OCI-LY1 (cell line): ENCODE measurements around the gene TENM4.

ENCODE experiments used
- H2AFZ ChIP-seq: fragments of 200-600 bp; sonication (generic), shearing (Covaris generic); 2 replicates; pipeline ENCODE4 v1.6.0; 2014; ENCODE audit warnings: antibody characterized with exemption, mild to moderate bottlenecking, low read length
- H3F3A ChIP-seq: fragments of 200-600 bp; sonication (generic), shearing (Covaris generic); 2 replicates; pipeline ENCODE4 v1.6.0; 2014; ENCODE audit warnings: mild to moderate bottlenecking, antibody characterized with exemption, low read length, moderate library complexity; ENCODE audit not compliant: insufficient read depth
- H3K27ac ChIP-seq: fragments of 200-600 bp; sonication (generic); 2 replicates; pipeline ENCODE4 v1.5.1; 2014; ENCODE audit warnings: low read length, mixed run types, mild to moderate bottlenecking, low read depth; ENCODE audit not compliant: poor library complexity, severe bottlenecking
- H3K27me3 ChIP-seq: fragments of 200-600 bp; sonication (generic); 2 replicates; pipeline ENCODE4 v1.6.0; 2014; ENCODE audit warnings: antibody characterized with exemption, mild to moderate bottlenecking, low read length, moderate library complexity; ENCODE audit not compliant: insufficient read depth
- H3K36me3 ChIP-seq: fragments of 200-600 bp; sonication (generic); 2 replicates; pipeline ENCODE4 v1.6.1; 2014; ENCODE audit warnings: mild to moderate bottlenecking, antibody characterized with exemption, low read length, moderate library complexity, mixed read lengths; ENCODE audit not compliant: insufficient read depth
- H3K4me1 ChIP-seq: fragments of 200-600 bp; sonication (generic); 2 replicates; pipeline ENCODE4 v1.5.1; 2014; ENCODE audit warnings: mild to moderate bottlenecking, low read length, moderate library complexity; ENCODE audit not compliant: insufficient read depth, severe bottlenecking
- H3K4me2 ChIP-seq: fragments of 200-600 bp; sonication (generic), shearing (Covaris generic); 2 replicates; pipeline ENCODE4 v1.6.1; 2014; ENCODE audit warnings: low read length
- H3K4me3 ChIP-seq: fragments of 200-600 bp; sonication (generic); 2 replicates; pipeline ENCODE4 v1.5.1; 2014; ENCODE audit warnings: low read length, low read depth, mild to moderate bottlenecking, mixed read lengths; ENCODE audit not compliant: poor library complexity, severe bottlenecking
- H3K79me2 ChIP-seq: fragments of 200-600 bp; shearing (Covaris generic); 2 replicates; pipeline ENCODE4 v1.6.1; 2016; ENCODE audit warnings: mixed run types, low read length, mixed read lengths; ENCODE audit not compliant: insufficient read depth
- H3K9ac ChIP-seq: fragments of 200-600 bp; sonication (generic), shearing (Covaris generic); 2 replicates; pipeline ENCODE4 v1.6.1; 2014; ENCODE audit warnings: mild to moderate bottlenecking, low read length, mixed read lengths
- H3K9me2 ChIP-seq: fragments of 200-600 bp; sonication (generic), shearing (Covaris generic); 2 replicates; pipeline ENCODE4 v1.6.1; 2014; ENCODE audit warnings: low read depth, mild to moderate bottlenecking, low read length, mixed read lengths
- H3K9me3 ChIP-seq: fragments of 200-600 bp; shearing (Covaris generic); 2 replicates; pipeline ENCODE4 v1.6.1; 2014; ENCODE audit warnings: low read length, mixed read lengths
- H4K20me1 ChIP-seq: fragments of 200-600 bp; sonication (generic), shearing (Covaris generic); 2 replicates; pipeline ENCODE4 v1.6.0; 2016; ENCODE audit warnings: mild to moderate bottlenecking, low read length; ENCODE audit not compliant: insufficient read depth
- EZH2 ChIP-seq: fragments of 200-600 bp; sonication (generic), shearing (Covaris generic); IDR thresholded peaks from 2 replicates; pipeline ENCODE4 v1.8.0; 2017; ENCODE audit warnings: borderline replicate concordance, mixed run types, mild to moderate bottlenecking, antibody characterized with exemption, low read length, moderate library complexity, mixed read lengths
- TF ChIP-seq, protein P1 (sequence below): fragments of 200-600 bp; sonication (generic), shearing (Covaris generic); IDR thresholded peaks from 2 replicates; pipeline ENCODE4 v1.5.1; 2017; ENCODE audit warnings: mild to moderate bottlenecking, antibody characterized with exemption, low read length, moderate library complexity, mixed read lengths

Gene TENM4

DNA sequence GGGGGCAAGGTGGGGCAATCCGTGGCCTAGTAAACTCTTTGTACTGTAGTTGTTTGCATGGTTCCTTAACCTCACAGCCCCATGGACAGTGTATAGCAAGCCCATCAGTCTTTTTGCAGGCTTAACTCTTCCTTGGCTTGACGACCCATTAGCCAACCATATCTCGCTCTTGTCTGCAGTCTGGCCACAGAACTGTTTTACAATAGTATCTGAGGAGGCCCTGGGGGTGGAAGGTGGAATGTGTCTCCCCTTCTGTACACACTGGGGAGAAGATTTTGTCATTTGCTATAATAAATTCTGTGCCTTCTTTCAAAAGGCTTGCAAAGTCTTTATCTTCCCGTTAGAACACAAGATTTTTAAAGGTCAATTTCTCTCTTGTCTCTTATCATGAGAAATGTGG, 675.9 kb downstream of the TENM4 start:
- no peaks in the 10 kb centered on the region for H3K79me2 ChIP-seq

DNA sequence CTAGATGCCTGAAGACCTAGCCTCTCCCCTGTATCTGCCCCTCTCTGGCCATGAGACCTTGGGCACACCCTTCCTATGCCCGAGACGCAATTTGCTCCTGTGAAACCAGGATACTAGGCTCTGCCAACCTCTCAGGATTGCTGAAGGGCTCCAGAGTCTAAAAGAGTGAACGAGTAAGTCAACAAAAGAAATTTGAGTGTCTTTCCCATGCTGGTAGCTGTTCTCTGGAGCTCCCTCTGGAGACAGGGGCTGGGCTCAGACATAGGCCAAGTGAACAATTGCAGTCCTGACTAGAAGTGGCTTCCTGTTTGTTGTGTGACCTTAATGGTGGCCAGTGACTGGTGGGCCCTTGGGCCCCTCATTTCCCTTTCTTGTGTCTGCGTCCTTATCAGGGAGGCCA, 677.2 kb downstream of the TENM4 start:
- Histone ChIP-seq H3K4me3 (no peak overlapping the region), H3K27me3 (no peaks in the 10 kb centered on the region), H3K27ac (no peak overlapping the region), H3K9me2 (no peaks in the 10 kb centered on the region), H3K4me2 (no peak overlapping the region), H2AFZ (no peak overlapping the region), H3K9me3 (no peaks in the 10 kb centered on the region), H3K36me3 (no peaks in the 10 kb centered on the region), H4K20me1 (no peaks in the 10 kb centered on the region), H3F3A (no peaks in the 10 kb centered on the region), H3K4me1 (no peaks in the 10 kb centered on the region), H3K79me2 (no peaks in the 10 kb centered on the region), H3K9ac (no peak overlapping the region)
- no peak for TF ChIP-seq EZH2
- TF ChIP-seq, protein P1, sequence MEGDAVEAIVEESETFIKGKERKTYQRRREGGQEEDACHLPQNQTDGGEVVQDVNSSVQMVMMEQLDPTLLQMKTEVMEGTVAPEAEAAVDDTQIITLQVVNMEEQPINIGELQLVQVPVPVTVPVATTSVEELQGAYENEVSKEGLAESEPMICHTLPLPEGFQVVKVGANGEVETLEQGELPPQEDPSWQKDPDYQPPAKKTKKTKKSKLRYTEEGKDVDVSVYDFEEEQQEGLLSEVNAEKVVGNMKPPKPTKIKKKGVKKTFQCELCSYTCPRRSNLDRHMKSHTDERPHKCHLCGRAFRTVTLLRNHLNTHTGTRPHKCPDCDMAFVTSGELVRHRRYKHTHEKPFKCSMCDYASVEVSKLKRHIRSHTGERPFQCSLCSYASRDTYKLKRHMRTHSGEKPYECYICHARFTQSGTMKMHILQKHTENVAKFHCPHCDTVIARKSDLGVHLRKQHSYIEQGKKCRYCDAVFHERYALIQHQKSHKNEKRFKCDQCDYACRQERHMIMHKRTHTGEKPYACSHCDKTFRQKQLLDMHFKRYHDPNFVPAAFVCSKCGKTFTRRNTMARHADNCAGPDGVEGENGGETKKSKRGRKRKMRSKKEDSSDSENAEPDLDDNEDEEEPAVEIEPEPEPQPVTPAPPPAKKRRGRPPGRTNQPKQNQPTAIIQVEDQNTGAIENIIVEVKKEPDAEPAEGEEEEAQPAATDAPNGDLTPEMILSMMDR, result no peak

More for the DNA sequence above, 675.9 kb downstream of the TENM4 start:
- no peaks in the 10 kb centered on the region for H4K20me1 ChIP-seq
- no peaks in the 10 kb centered on the region for H3K9me3 ChIP-seq
- H3K9me2 ChIP-seq, result no peaks in the 10 kb centered on the region
- no peak overlapping the region for H3K4me2 ChIP-seq
- no peaks in the 10 kb centered on the region for H3F3A ChIP-seq
- no peaks in the 10 kb centered on the region for H3K27me3 ChIP-seq
- H2AFZ ChIP-seq, result no peak overlapping the region
- no peaks in the 10 kb centered on the region for H3K4me1 ChIP-seq
- no peaks in the 10 kb centered on the region for H3K36me3 ChIP-seq
- no peak overlapping the region for H3K9ac ChIP-seq
- H3K27ac ChIP-seq, result no peak overlapping the region
- no peak for TF ChIP-seq EZH2
- TF ChIP-seq, protein P1, result no peak
- H3K4me3 ChIP-seq, result no peak overlapping the region

DNA sequence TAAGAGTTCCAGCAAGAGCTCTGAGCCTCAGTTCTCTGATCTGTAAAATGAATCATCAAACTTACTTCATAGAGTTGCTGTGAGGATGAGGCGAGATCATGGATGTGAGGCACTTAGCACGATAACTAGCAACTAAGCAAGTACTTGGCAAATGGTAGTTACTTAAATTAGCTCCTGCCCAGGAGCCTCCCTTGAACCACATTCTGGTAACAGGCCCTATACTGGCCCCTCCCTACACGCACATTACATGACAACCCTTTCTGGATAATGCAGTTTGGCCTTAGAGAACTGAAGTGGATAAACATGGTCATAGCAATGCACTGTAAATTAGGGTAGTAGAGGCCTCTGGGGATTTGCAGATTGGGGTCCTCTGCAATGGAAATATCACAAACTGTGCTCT, 678.7 kb downstream of the TENM4 start:
- no peaks in the 10 kb centered on the region for H3K9me3 ChIP-seq
- TF ChIP-seq EZH2, result no peak
- TF ChIP-seq, protein P1, result no peak
- H3K79me2 ChIP-seq, result no peaks in the 10 kb centered on the region
- H3K4me2 ChIP-seq, result no peak overlapping the region
- no peaks in the 10 kb centered on the region for H3K4me1 ChIP-seq
- no peaks in the 10 kb centered on the region for H3F3A ChIP-seq
- H3K4me3 ChIP-seq, result no peak overlapping the region
- no peak overlapping the region for H2AFZ ChIP-seq
- H3K9me2 ChIP-seq, result no peaks in the 10 kb centered on the region
- H3K9ac ChIP-seq, result no peak overlapping the region
- H3K27me3 ChIP-seq, result no peaks in the 10 kb centered on the region
- H3K36me3 ChIP-seq, result no peaks in the 10 kb centered on the region
- no peak overlapping the region for H3K27ac ChIP-seq
- H4K20me1 ChIP-seq, result no peaks in the 10 kb centered on the region
